Measurements from ENCODE around the gene ISM1.

ISM1 gene

GRCh38 chr20:13251106-13251903 lies 30.2 kb downstream of the ISM1 start:
- Histone ChIP-seq H4K20me1 (ENCODE audit: insufficient read depth, low read length) (no peaks in the 10 kb centered on the region), H3K79me2 (ENCODE audit: insufficient read depth, low read length) (peaks cover 4% of the 10 kb centered on the region; the same call in 1 of the 2 replicates), H3K4me3 (ENCODE audit: low read depth in 1 of 2, low read length in 2 of 2) (no peak overlapping the region), H3K4me1 (ENCODE audit: insufficient read depth, low read length) (peaks cover 42% of the 10 kb centered on the region), H3K27me3 (ENCODE audit: insufficient read depth, low read length, poor library complexity) (no peaks in the 10 kb centered on the region), H3K9me3 (ENCODE audit: insufficient read depth, low read length, severe bottlenecking) (no peaks in the 10 kb centered on the region), H3K27ac (ENCODE audit: low read length) (no peak overlapping the region), H3K4me2 (ENCODE audit: insufficient read depth, low read length) (no peak overlapping the region), H3K36me3 (ENCODE audit: insufficient read depth, low read length) (no peaks in the 10 kb centered on the region), H2AFZ (ENCODE audit: low read depth, low read length) (no peak overlapping the region), H3K9ac (ENCODE audit: low read depth, low read length) (no peak overlapping the region)
- DNase-seq = no peak
- ATAC-seq (ENCODE audit: insufficient read depth, low read depth) = no peak
- TF ChIP-seq EZH2 (IDR thresholded peaks at IDR 0.05; ENCODE audit: borderline replicate concordance, low read depth, low read length, severe bottlenecking) (no peak), CTCF (IDR thresholded peaks at IDR 0.05; ENCODE audit: borderline replicate concordance, extremely low read depth, low read length, poor library complexity, severe bottlenecking) (no peak)

DNA sequence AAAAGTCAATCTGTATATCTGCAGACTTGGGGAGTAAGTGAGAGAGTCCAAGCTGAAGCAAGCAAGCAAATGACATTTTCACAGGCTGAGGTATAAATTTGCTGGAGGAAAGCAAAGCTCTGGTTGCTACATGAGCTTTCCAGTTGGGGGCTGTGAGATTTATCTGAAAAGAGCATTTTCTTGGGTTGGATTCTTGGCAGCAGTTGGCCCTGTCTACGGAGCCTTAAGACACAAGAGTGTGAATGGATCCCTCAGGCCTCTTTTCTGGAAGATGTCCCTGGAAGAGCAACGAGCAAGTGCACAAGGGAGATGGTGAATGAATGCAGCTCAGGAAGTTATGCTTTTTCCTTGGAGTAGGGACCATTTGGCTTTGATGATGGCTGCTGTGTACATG lies 30.8 kb downstream of the ISM1 start:
- DNase-seq (no peak), ATAC-seq (ENCODE audit: insufficient read depth, low read depth) (no peak)
- Histone ChIP-seq H3K9ac (ENCODE audit: low read depth, low read length) (no peak overlapping the region), H3K36me3 (ENCODE audit: insufficient read depth, low read length) (no peaks in the 10 kb centered on the region), H3K4me2 (ENCODE audit: insufficient read depth, low read length) (no peak overlapping the region), H3K4me3 (ENCODE audit: low read depth in 1 of 2, low read length in 2 of 2) (no peak overlapping the region), H3K79me2 (ENCODE audit: insufficient read depth, low read length) (peaks cover 4% of the 10 kb centered on the region; the same call in 1 of the 2 replicates), H3K9me3 (ENCODE audit: insufficient read depth, low read length, severe bottlenecking) (no peaks in the 10 kb centered on the region), H3K27me3 (ENCODE audit: insufficient read depth, low read length, poor library complexity) (no peaks in the 10 kb centered on the region), H2AFZ (ENCODE audit: low read depth, low read length) (no peak overlapping the region), H4K20me1 (ENCODE audit: insufficient read depth, low read length) (no peaks in the 10 kb centered on the region), H3K27ac (ENCODE audit: low read length) (no peak overlapping the region), H3K4me1 (ENCODE audit: insufficient read depth, low read length) (peaks cover 36% of the 10 kb centered on the region)
- TF ChIP-seq EZH2 (IDR thresholded peaks at IDR 0.05; ENCODE audit: borderline replicate concordance, low read depth, low read length, severe bottlenecking) (no peak), CTCF (IDR thresholded peaks at IDR 0.05; ENCODE audit: borderline replicate concordance, extremely low read depth, low read length, poor library complexity, severe bottlenecking) (no peak)

DNA sequence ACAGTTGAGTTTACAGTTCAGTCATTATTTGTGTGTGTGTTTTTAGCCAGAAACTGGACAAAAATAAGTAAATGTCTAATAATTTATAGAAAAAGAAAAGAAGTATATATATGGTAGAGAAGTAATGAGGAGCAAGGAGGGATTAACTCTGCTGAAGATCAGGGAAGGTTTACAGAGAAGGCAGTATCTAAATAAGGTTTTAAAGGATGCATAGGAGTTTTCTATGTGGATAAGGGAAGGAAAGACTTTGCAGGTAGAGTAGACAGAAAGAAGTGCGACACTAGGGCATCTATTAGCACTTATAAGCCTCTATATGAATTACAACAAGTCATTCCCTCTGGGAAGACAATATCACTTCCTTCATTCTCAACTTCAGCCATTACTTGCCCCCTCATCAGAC lies 34.3 kb downstream of the ISM1 start:
- ATAC-seq (ENCODE audit: insufficient read depth, low read depth) (no peak), DNase-seq (no peak)
- Histone ChIP-seq H3K4me3 (ENCODE audit: low read depth in 1 of 2, low read length in 2 of 2) (no peak overlapping the region), H3K79me2 (ENCODE audit: insufficient read depth, low read length) (0 out of 2 replicates have a peak, but pooled peaks cover 2% of the 10 kb centered on the region), H3K9ac (ENCODE audit: low read depth, low read length) (no peak overlapping the region), H4K20me1 (ENCODE audit: insufficient read depth, low read length) (no peaks in the 10 kb centered on the region), H3K4me1 (ENCODE audit: insufficient read depth, low read length) (0 out of 2 replicates have a peak, but pooled peaks cover 1% of the 10 kb centered on the region), H2AFZ (ENCODE audit: low read depth, low read length) (no peak overlapping the region), H3K9me3 (ENCODE audit: insufficient read depth, low read length, severe bottlenecking) (no peaks in the 10 kb centered on the region), H3K4me2 (ENCODE audit: insufficient read depth, low read length) (no peak overlapping the region), H3K27ac (ENCODE audit: low read length) (no peak overlapping the region), H3K27me3 (ENCODE audit: insufficient read depth, low read length, poor library complexity) (no peaks in the 10 kb centered on the region), H3K36me3 (ENCODE audit: insufficient read depth, low read length) (no peaks in the 10 kb centered on the region)
- TF ChIP-seq CTCF (IDR thresholded peaks at IDR 0.05; ENCODE audit: borderline replicate concordance, extremely low read depth, low read length, poor library complexity, severe bottlenecking) (no peak), EZH2 (IDR thresholded peaks at IDR 0.05; ENCODE audit: borderline replicate concordance, low read depth, low read length, severe bottlenecking) (no peak)
